ENCODE results near the gene TTC27.
"Not testable (repeated sequence)": the region's sequence is repeated elsewhere in the genome, so short reads cannot be mapped to it uniquely, and the experiment has no call there.

GRCh38 chr2:32730958-32731357 lies 103.1 kb downstream of the TTC27 start:
- TF ChIP-seq RAD21 (IDR thresholded peaks at IDR 0.05); CTCF (IDR thresholded peaks at IDR 0.05; ENCODE audit: low read depth, low read length, missing input control); ZBTB33 (IDR thresholded peaks at IDR 0.05); JUND (IDR thresholded peaks at IDR 0.05): not testable (repeated sequence)

Measured in liver (tissue), 3 donors.